Activated CD4-positive, alpha-beta T cell treated with anti-CD3 and anti-CD28 coated beads, Interleukin-2, amount 50 U/mL, for 4 hours (primary cell): ENCODE measurements around the gene TANGO6.
"Not testable (repeated sequence)": the region's sequence is repeated elsewhere in the genome, so short reads cannot be mapped to it uniquely, and the experiment has no call there.

Experiments
- DNase-seq, 2 experiments: peaks; one replicate each; pipeline ENCODE4 v3.0.0-alpha.2; 2020

Gene TANGO6

DNA sequence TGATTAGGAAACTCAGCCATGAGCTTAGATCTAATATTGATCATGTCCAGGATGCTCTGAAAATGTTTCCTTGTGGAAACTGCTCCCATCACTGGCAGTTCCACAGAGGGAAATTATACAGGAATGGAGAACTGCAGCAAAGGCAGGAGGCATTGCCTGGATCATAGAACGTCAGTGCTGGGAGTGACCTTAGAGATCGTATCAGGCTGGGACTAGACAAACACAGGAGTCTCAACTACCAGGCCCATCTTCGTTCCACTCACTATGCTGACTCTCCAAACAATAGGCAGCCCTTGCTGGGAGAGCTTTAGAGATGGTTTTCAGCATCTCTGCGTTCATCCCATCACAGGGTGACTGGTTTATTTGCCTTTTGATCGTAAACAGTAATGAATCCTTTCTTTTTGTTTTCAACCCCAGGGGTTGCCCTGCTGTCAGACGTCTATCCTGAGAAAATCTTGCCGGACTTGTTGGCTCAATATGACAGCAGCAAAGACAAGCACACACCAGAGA lies 130.3 kb downstream of the TANGO6 start:
- no peak for DNase-seq

DNA sequence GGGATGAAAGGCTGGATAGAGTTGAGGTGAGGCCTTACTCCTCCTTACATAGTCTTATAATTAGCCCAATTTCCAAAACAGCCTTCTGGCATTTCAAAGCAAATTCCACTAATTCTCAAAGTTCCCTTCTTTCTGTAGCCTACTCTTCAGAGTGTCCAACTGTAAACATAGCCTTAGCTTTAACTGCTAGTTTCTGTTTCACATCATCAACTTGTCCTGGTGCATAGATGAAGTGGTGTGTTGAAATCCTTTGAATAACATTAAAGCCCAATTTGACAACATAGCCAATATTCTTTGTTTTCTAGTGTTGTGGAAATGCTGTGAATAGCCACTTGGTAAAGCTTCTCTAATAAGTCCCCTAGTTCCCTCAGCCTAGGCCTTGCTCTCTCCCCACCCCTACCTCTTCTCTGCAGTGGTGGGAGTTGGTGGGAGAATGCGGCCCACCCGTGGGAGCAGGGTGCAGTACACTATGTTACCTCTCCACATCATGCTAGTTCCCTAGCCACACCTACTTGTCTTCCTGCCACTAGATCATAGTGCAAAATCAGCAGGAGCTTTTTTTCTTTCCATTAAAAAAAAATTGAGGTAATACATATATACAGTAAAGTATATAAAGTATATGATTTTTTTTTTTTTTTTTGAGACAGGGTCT lies 135.1 kb downstream of the TANGO6 start:
- no peak for DNase-seq

DNA sequence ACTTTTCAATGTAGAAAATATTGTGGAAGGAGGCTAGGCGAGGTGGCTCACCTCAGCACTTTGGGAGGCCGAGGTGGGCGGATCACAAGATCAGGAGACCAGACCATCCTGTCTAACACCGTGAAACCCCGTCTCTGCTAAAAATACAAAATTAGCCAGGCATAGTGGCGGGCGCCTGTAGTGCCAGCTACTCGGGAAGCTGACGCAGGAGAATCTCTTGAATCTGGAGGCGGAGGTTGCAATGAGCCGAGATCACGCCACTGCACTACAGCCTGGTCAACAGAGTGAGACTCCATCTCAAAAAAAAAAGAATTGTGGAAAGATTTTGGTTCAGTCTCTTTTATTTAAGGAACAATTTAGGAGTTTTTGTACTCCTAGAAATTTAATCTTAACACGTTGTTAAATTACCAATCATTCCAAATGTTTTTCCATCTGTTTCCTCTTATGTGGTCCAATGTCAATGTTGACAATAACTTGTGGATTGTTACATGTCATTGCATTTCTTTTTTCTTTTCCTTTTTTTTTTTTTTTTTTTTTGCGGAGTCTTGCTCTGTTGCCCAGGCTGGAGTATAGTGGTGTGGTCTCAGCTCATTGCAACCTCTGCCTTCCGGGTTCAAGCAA lies 137.5 kb downstream of the TANGO6 start:
- no peak for DNase-seq

DNA sequence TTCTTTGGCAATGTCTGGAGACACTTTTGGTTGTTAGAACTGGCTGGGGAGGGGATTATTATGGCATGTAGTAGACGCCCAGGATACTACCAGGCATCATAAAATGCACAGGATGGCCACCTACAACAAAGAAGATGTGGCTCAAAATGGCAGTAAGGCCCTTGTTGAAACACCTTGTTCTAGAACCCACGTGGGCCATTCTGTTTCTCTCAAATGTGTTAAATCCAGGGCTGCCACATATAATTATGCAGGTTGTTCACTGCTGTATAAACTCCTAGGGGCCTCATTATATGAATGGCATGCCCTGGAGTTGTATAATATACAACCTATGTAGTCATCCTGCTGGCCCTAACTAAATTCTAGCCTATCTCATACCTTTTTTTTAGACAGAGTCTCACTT lies 138.6 kb downstream of the TANGO6 start:
- DNase-seq, result no peak

DNA sequence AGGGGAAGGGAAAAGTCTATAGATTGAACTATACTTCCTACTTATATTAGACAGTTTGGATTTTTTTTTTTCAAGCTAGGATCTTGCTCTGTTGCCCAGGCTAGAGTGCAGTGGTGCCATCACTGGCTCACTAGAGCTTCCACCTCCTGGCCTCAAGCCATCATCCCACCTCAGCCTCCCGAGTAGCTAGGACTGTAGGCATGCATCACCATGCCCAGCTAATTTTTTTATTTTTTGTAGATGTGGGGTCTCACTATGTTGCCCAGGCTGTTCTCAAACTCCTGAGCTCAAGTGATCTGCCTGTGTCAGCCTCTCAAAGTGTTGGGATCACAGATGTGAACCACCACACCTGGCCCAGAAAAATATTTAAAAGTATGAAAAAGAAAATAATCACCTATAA lies 141.1 kb downstream of the TANGO6 start:
- no peak for DNase-seq

DNA sequence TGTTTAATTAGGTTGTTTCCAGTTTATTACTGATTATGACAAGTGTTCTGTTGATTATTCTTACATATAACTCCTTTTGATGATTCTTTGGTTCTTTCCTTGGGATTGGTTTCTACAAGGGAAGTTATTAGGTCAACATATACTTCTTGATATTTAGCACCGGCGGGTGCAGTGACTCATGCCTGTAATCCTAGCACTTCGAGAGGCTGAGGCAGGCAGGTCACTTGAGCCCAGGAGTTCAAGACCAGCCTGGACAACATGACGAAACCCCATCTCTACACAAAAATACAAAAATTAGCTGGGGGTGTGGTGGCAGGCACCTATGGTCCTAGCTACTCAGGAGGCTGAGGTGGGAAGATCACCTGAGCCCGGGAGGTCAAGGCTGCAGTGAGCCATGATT lies 141.9 kb downstream of the TANGO6 start:
- DNase-seq, result no peak

DNA sequence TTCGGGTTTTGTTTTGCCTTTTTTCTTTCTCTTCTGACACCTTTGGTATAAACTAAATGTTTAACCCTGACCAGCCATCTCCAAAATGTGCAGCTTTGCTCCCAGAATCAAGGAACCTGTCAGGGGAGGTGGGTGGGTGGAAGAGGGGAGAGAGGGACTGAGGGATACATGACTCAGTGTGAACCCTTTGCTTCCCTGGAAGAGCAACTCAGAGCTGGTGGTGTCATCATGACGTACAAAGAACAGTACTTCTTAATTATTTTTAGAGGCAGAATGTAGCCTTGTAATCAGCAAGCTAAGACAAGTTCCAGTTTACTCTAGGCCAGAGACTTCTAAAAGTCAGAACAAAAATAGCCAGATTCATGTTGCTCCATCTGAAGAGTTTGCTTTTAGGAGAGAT lies 142.5 kb downstream of the TANGO6 start:
- no peak for DNase-seq

DNA sequence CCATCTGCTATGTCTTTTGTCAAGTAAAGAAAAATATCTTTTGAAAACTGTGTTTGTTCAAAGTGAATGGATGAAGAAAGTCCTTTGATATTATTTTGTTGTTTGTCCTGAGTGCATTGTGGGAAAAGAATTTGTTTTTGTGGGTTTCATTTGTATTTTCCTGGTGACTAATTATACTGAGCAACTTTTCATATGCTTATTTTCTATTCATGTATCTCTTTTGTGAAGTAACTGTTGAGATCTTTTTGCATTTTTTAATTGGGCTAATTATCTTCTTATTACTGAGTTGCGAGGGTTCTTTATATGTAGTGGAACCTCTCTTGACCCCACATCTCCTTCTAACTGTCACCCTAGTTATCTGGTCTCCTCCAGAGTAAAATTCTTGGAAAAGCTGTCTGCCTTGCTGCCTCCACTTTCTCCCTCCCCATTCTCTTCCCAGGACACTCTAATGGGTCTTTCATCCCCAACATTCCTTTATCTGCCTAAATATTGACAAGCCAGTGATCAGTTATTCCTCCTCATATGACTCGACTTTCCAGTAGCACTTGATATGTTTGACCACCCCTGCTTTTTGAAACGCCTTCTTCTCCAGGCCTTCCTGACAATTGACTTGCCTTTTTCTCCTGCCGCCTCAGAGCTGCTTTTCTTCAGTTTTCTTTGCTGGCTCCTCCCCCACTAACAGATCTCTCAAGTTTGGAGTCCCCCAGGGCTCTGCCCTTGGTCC lies 144.6 kb downstream of the TANGO6 start:
- no peak for DNase-seq

DNA sequence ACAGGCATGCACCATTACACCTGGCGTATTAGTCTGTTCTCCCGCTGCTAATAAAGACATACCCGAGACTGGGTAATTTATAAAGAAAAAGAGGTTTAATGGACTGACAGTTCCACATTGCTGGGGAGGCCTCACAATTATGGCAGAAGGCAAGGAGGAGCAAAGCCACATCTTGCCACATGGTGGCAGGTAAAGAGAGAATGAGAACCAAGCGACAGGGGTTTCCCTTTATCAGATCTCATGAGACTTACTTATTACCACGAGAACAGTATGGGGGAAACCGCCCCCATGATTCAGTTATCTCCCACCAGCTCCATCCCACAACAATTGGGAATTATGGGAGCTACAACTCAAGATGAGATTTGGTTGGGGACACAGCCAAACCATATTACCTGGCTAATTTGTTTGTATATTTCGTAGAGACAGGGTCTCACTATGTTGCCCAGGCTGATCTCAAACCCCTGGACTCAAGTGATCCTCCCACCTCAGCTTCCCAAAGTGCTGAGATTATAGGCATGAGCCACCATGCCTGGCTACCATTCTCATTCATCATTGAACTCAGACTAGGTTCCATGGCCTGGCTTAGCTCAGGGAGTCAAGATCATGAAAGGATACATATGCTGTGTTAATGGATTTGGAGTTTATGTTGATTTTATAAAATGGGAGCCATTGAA lies 147.0 kb downstream of the TANGO6 start:
- DNase-seq, result not testable (repeated sequence)

DNA sequence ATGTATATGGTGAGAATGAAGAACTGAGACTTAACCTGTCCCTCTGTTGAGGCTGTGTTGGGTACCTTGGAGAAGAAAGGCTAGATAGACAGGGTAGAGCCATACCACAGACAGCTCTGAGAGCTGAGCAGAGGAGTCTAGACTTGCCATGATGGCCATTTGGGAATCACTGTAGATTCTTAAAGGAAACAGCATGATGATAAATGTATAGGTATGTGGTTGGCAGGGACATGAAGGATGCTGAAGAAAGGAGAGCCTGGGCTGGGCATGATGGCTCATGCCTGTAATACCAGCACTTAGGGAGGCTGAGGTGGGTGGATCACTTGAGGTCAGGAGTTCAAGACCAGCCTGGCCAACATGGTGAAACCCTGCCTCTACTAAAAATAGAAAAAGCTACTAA lies 147.7 kb downstream of the TANGO6 start:
- DNase-seq, result no peak

DNA sequence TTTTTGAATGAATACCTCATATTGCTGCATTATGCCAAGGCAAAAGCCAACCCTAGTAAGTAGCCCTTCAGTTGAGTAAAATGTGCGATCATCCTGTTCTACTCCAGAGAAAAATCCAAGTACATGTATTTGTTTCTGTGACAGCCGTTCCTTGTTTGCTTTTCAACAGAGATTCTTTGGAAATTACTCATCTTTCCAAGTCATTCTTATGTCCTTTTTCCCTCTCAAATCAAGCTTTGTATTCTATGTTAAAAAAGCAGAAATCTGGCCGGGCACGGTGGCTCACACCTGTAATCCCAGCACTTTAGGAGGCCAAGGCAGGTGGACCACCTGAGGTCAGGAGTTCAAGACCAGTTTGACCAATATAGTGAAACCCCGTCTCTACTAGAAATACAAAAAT lies 149.2 kb downstream of the TANGO6 start:
- DNase-seq, result no peak

DNA sequence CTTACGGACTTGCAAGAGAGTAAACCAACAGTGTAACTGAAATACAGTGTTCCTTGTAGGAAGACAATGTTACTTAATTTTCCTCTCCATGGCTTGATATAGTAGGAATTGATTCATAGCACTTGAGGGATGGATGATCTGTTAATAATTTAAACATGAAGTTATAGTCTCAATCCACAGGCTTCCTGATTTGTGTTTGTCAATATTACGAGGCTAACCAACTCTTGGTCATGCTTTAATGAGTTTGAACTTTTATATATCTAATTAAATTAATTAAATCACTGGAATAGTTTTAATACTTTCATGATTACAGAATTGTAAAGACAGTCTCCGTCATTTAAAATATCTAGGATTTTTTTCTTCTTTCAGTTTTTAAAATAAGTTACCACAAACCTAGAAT lies 150.1 kb downstream of the TANGO6 start:
- no peak for DNase-seq

DNA sequence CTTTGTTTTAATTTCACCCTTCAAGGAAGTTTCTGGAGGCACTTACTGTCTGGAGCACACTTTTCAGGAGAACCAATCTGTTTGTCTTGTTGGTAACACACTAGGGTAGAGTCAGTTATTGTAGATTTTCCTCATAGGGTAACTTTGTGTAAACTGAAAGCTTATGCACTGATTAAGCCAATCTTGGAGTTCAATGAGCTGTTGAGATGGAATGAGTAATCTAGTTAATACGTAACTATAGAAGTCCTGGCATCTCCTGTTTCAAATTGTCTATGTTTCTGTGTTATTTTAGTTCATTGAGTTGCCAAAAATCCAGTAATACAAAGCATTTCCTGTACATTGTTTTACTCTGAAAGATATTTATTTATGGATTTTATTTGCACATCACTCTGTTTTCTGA lies 150.6 kb downstream of the TANGO6 start:
- no peak for DNase-seq

DNA sequence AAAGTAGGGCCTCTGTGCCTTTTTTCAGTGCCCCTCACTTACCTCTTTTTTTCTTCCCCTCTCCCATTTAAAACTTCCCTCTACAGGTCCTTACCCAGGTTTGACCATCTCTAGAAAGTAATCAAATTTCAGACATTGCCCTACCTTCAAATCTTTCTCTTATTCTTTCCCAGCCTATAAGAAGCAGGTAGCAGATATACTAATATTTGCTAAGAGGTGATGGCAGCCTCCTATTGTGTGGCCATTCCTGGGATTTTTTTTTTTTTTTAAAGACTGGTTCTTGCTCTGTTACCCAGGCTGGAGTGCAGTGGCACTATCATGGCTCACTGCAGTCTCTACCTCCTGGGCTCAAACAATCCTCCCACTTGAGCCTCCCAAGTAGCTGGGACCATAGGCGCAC lies 151.0 kb downstream of the TANGO6 start:
- no peak for DNase-seq

DNA sequence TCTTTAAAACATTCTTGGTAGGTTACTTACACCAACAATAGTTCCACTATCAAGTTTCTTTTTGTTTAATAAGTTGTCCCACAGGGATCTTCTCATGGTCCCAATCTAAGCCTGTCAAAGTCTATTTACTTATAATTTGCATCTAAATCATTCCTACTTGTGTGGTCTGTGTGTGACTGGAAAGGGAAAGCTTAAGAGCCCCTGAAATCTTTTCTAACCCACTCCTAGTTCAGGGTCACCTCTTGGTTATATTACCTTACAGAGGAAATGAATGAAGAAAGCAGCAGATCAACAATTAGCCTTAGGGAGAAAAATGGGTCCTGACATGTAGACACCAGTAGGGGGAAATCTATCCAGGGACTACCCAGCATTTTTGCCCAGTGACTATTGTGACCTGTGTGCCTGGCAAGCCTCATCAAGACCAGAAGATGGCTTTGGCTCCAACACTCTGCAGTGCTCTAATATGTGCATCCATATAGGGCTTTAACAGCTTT lies 151.7 kb downstream of the TANGO6 start:
- no peak for DNase-seq

DNA sequence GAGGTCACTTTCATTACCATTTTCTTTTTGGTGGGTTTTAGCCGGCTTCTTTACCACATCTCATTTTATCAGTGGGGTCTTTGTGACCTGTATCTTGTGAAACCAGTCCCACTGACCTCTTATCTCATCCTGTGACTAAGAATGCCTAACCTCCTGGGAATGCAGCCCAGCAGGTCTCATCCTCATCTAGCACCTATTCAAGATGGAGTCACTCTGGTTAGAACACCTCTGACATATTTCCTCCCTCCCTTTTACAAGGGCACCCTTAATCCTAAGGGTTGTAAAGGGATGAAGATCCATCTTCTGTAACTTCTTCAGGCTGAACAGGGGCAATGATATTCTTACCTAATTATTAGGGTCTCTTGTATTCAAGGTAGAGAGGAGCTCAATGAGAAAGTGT lies 154.2 kb downstream of the TANGO6 start:
- DNase-seq, result no peak

DNA sequence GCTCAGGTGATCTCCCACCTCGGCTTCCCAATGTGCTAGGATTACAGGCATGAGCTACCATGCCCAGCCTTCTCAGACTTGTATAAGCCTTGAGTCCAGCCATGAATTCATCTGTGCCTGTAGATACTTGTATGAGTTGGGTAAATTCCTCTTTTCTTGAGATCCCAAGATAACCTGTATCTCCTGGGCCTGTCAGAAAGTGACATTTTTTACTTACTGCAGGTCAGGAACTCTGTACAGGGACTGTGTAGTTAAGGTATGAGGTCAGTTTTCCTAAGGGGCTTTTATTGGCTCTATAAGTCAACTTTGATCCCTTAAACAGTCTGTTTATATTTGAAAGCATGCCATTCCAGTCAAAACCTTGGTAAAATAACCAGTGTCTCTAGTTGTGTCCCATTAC lies 155.8 kb downstream of the TANGO6 start:
- no peak for DNase-seq

DNA sequence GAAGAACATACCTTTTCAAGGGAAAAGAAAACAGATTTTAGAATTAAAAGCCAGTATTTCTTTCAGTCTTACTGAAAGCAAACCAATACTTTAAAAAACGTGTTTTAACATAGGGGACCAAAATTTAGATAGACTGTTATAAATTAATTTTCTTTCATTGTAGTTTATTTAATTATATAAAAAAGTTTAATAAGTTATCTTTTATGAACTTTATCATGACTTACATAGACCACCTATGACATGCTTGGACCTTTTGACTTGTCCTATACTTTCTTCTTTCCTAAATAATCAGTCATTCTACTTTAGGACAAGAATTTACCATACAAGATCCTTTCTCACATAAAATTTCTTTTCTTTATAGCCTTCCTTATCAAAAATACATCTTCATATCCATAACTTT lies 160.2 kb downstream of the TANGO6 start:
- DNase-seq, result no peak

DNA sequence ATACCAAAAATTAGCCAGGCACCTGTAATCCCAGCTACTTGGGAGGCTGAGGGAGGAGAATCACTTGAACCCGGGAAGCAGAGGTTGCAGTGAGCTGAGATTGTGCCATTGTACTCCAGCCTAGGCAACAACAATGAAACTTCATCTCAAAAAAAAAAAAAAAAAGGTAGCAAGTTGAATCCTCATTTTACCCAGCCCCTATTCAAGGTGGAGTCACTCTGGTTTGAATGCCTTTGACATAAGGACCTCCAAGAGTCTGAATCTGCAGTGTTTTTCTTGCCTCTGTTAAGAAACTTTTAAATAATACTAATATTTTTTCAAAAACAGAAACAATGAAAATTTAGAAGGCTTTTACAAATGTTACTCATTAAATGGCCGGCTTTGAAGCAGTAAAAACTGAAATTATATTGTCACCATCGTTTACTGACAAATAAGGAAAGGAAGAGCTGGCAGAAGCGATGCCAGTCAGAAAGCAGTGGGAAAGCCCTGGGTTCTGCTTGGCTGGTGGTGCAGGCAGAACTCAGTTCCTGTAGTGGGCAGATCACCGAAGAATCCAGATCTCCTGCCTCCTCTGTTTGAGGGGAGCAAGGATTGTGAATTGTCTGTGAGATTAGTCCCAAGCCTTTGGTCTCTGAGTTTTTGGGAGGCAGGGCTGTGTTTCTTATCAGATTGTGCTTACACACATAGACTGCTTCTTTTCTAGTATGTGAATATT lies 162.5 kb downstream of the TANGO6 start:
- DNase-seq, result no peak

DNA sequence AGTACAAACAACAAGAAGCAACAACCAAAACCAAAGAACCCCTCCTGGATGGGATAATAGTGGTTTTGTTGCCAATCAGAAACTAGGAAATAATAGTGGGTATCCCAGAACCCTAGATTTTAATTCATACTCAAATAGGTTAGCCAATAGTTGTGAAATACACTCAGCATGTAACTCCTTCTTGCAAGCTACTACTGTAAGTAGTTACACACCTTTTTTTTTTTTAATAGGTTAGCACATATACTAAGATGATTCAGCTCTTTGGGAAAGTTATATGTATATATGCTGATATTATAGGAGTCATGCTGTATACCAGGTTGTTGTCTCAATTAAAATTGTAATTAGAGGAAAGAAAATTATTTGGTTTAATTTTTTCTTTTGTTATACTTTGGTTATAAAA lies 169.6 kb downstream of the TANGO6 start:
- no peak for DNase-seq

DNA sequence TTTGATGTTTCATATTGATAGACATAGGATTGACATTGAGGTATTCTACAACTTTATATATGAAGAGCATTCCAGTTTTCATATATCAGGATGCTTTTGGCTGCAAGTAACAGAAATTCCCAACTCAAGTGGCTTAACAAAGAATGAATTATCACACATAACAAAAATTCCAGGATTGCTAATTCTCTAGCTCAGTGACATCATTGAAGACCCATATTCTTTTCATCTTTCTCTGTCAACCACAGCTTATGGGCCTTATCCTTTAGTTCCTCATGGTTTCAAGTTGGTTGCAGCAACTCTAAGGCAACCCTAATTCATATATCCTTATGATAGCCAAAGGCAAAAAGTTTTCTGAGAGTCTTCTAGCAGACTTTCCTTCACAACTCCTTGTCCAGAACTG lies 170.7 kb downstream of the TANGO6 start:
- no peak for DNase-seq

DNA sequence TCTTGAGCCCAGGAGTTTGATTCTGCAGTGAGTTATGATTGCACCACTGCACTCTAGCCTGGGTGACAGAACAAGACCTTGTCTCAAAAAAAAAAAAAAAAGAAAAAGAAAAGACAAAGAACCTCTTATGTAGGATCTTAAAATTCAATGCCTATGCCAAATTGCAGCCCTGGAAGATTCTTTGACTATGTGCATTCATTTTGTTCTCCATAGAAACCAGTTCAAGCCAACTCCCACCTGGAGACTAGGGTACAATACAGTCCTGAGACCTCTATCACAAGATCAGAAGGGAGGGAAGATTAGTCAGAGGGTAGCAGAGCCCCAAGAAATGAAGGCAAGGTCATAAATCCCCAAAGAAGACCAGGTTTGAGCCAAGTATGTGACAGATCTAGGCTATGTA lies 171.5 kb downstream of the TANGO6 start:
- no peak for DNase-seq
